Measurements from ENCODE around the gene DGKD.

The DGKD gene

GRCh38 chr2:233424154-233424951, 70.1 kb downstream of the DGKD start:
- in situ Hi-C loops (cut with MboI; ENCODE audit: low sequenced_read_pairs) = no loop called here

GRCh38 chr2:233426619-233427342, 72.5 kb downstream of the DGKD start:
- in situ Hi-C loops (cut with MboI; ENCODE audit: low sequenced_read_pairs) = no loop called here

- in situ Hi-C loops (cut with MboI; ENCODE audit: low sequenced_read_pairs) = no loop called here
These were observed 73.7 kb downstream of the DGKD start for GRCh38 chr2:233428008-233428407.

- in situ Hi-C loops (cut with MboI; ENCODE audit: low sequenced_read_pairs) = no loop called here
These were observed 74.1 kb downstream of the DGKD start for GRCh38 chr2:233428438-233428837.

- in situ Hi-C loops (cut with MboI; ENCODE audit: low sequenced_read_pairs) = no loop called here
These were observed 75.0 kb downstream of the DGKD start for GRCh38 chr2:233429175-233429897.

- in situ Hi-C loops (cut with MboI; ENCODE audit: low sequenced_read_pairs) = no loop called here
These were observed 75.8 kb downstream of the DGKD start for GRCh38 chr2:233430081-233430480.

- in situ Hi-C loops (cut with MboI; ENCODE audit: low sequenced_read_pairs) = no loop called here
These were observed 76.4 kb downstream of the DGKD start for GRCh38 chr2:233430651-233431050.

GRCh38 chr2:233433029-233433428, 78.7 kb downstream of the DGKD start:
- in situ Hi-C loops (cut with MboI; ENCODE audit: low sequenced_read_pairs) = no loop called here

GRCh38 chr2:233433794-233434193, 79.5 kb downstream of the DGKD start:
- in situ Hi-C loops (cut with MboI; ENCODE audit: low sequenced_read_pairs) = no loop called here

- in situ Hi-C loops (cut with MboI; ENCODE audit: low sequenced_read_pairs) = no loop called here
These were observed 80.5 kb downstream of the DGKD start for GRCh38 chr2:233434666-233435330.

- in situ Hi-C loops (cut with MboI; ENCODE audit: low sequenced_read_pairs) = no loop called here
These were observed 81.3 kb downstream of the DGKD start for GRCh38 chr2:233435436-233436190.

- in situ Hi-C loops (cut with MboI; ENCODE audit: low sequenced_read_pairs) = no loop called here
These were observed 81.9 kb downstream of the DGKD start for GRCh38 chr2:233436191-233436581.

GRCh38 chr2:233436691-233437438, 82.6 kb downstream of the DGKD start:
- in situ Hi-C loops (cut with MboI; ENCODE audit: low sequenced_read_pairs) = no loop called here

GRCh38 chr2:233437439-233437955, 83.2 kb downstream of the DGKD start:
- in situ Hi-C loops (cut with MboI; ENCODE audit: low sequenced_read_pairs) = no loop called here

GRCh38 chr2:233438573-233439147, 84.4 kb downstream of the DGKD start:
- in situ Hi-C loops (cut with MboI; ENCODE audit: low sequenced_read_pairs) = no loop called here

- in situ Hi-C loops (cut with MboI; ENCODE audit: low sequenced_read_pairs) = no loop called here
These were observed 84.9 kb downstream of the DGKD start for GRCh38 chr2:233439191-233439590.

- in situ Hi-C loops (cut with MboI; ENCODE audit: low sequenced_read_pairs) = no loop called here
These were observed 86.0 kb downstream of the DGKD start for GRCh38 chr2:233440314-233440713.

- in situ Hi-C loops (cut with MboI; ENCODE audit: low sequenced_read_pairs) = no loop called here
These were observed 86.4 kb downstream of the DGKD start for GRCh38 chr2:233440714-233441113.
